Neural progenitor cell (in vitro differentiated cells): ENCODE results near the gene RPSA. TPM values are rescaled to one million over a fixed set of nuclear protein-coding genes. Genes with fewer than 3 reads are reported as not detected.

Experiments used
- DNase-seq: peaks from one replicate; pipeline ENCODE4 v3.0.0-alpha.2; 2016; ENCODE audit warnings: low spot score
- H2AFZ ChIP-seq: fragments of 200-600 bp; sonication (generic); replicated peaks from 2 replicates; pipeline ENCODE4 v1.6.1; 2016; ENCODE audit warnings: antibody characterized with exemption
- H3F3A ChIP-seq: fragments of 200-600 bp; sonication (generic); 2 replicates; pipeline ENCODE4 v1.6.1; 2016; ENCODE audit warnings: antibody characterized with exemption, low read depth
- H3K27ac ChIP-seq: fragments of 200-600 bp; sonication (generic); 2 replicates; pipeline ENCODE4 v1.5.1; 2016; ENCODE audit warnings: mild to moderate bottlenecking
- H3K27me3 ChIP-seq: fragments of 200-600 bp; sonication (generic); 2 replicates; pipeline ENCODE4 v1.6.1; 2016; ENCODE audit warnings: mild to moderate bottlenecking, moderate library complexity
- H3K36me3 ChIP-seq: fragments of 200-600 bp; sonication (generic); 2 replicates; pipeline ENCODE4 v1.5.1; 2016
- H3K4me1 ChIP-seq: fragments of 200-600 bp; sonication (generic); 2 replicates; pipeline ENCODE4 v1.6.1; 2016; ENCODE audit warnings: mixed run types
- H3K4me2 ChIP-seq: fragments of 200-600 bp; sonication (generic); 2 replicates; pipeline ENCODE4 v1.6.1; 2016
- H3K4me3 ChIP-seq: fragments of 200-600 bp; sonication (generic); 2 replicates; pipeline ENCODE4 v1.5.1; 2016
- H3K79me2 ChIP-seq: fragments of 200-600 bp; sonication (generic); 2 replicates; pipeline ENCODE4 v1.6.1; 2016; ENCODE audit warnings: low read depth
- H3K9ac ChIP-seq: fragments of 200-600 bp; sonication (generic); 2 replicates; pipeline ENCODE4 v1.6.1; 2016
- H3K9me3 ChIP-seq: fragments of 200-600 bp; sonication (generic); 2 replicates; pipeline ENCODE4 v1.5.1; 2016; ENCODE audit warnings: low read depth
- H4K20me1 ChIP-seq: fragments of 200-600 bp; sonication (generic); 2 replicates; pipeline ENCODE4 v1.6.1; 2016; ENCODE audit warnings: low read depth
- H3K27ac Mint-ChIP-seq: 3 replicates; pipeline ENCODE4 v1.8.0; 2021; ENCODE audit warnings: mixed read lengths
- H3K27me3 Mint-ChIP-seq: 2 replicates; pipeline ENCODE4 v1.8.0; 2022; ENCODE audit warnings: low read depth, mild to moderate bottlenecking, inconsistent platforms, moderate library complexity, mixed read lengths; ENCODE audit not compliant: insufficient read depth
- H3K36me3 Mint-ChIP-seq: 3 replicates; pipeline ENCODE4 v1.8.0; 2021; ENCODE audit warnings: mixed read lengths
- H3K4me1 Mint-ChIP-seq: 3 replicates; pipeline ENCODE4 v1.8.0; 2021; ENCODE audit warnings: mixed read lengths
- H3K4me3 Mint-ChIP-seq: 3 replicates; pipeline ENCODE4 v1.8.0; 2021; ENCODE audit warnings: mild to moderate bottlenecking, moderate library complexity, mixed read lengths
- H3K9me3 Mint-ChIP-seq: 3 replicates; pipeline ENCODE4 v1.8.0; 2020; ENCODE audit warnings: mixed read lengths
- EZH2 ChIP-seq: fragments of 200-600 bp; sonication (generic); IDR thresholded peaks from 2 replicates; pipeline ENCODE4 v1.6.1; 2017; ENCODE audit warnings: antibody characterized with exemption, mild to moderate bottlenecking, moderate library complexity
- EZH2phosphoT487 ChIP-seq: fragments of 200-600 bp; sonication (generic); IDR thresholded peaks from 2 replicates; pipeline ENCODE4 v1.6.1; 2017; ENCODE audit warnings: antibody characterized with exemption
- total RNA-seq: library from RNA; depleted of rRNA; stranded (reverse); fragments of >200 nt; gene quantifications from 2 replicates; pipeline ENCODE4 v1.2.3, GENCODE V29; 2015; ENCODE audit warnings: low replicate concordance
- TF ChIP-seq, protein P1 (sequence below): fragments of 200-600 bp; sonication (generic); IDR thresholded peaks from 2 replicates; pipeline ENCODE4 v1.5.1; 2017; ENCODE audit warnings: antibody characterized with exemption, mild to moderate bottlenecking

RPSA gene
- total RNA-seq, 1 donor from 2014 or later, result 2,504 TPM

DNA sequence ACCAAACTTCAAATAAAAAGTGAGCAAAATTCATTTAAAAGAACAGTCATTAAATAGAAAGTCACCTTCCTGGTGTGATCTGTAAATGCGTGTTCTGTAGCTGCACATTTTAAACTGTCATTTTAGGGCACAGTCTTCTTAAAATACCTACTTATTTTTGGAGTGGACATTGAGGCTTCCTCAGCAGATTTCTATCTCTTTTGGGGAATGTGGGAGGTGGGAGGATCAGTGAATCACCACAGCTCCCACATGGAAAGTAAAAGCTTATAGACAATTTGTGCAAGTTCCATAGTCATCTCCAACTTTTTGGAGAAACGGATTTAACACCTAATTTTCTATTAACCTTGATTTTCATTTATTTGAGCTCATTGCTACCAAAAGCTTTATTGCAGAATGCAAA, 39.9 kb downstream of the RPSA start:
- Histone ChIP-seq H3K4me3 (no peak overlapping the region), H3K27me3 (peaks cover 6% of the 10 kb centered on the region), H4K20me1 (no peaks in the 10 kb centered on the region), H3K79me2 (no peaks in the 10 kb centered on the region), H3K36me3 (no peaks in the 10 kb centered on the region), H3K4me1 (no peaks in the 10 kb centered on the region), H3K4me2 (no peak overlapping the region), H3K27ac (no peak overlapping the region), H3K9ac (no peak overlapping the region), H2AFZ (no peak overlapping the region), H3K9me3 (no peaks in the 10 kb centered on the region), H3F3A (no peaks in the 10 kb centered on the region)
- Mint-ChIP-seq H3K4me1 (no peaks in the 10 kb centered on the region), H3K27ac (no peak overlapping the region), H3K4me3 (no peak overlapping the region), H3K27me3 (peaks cover 3% of the 10 kb centered on the region), H3K36me3 (no peaks in the 10 kb centered on the region), H3K9me3 (no peaks in the 10 kb centered on the region)
- no peak for DNase-seq
- no peak for TF ChIP-seq EZH2phosphoT487
- TF ChIP-seq, protein P1, sequence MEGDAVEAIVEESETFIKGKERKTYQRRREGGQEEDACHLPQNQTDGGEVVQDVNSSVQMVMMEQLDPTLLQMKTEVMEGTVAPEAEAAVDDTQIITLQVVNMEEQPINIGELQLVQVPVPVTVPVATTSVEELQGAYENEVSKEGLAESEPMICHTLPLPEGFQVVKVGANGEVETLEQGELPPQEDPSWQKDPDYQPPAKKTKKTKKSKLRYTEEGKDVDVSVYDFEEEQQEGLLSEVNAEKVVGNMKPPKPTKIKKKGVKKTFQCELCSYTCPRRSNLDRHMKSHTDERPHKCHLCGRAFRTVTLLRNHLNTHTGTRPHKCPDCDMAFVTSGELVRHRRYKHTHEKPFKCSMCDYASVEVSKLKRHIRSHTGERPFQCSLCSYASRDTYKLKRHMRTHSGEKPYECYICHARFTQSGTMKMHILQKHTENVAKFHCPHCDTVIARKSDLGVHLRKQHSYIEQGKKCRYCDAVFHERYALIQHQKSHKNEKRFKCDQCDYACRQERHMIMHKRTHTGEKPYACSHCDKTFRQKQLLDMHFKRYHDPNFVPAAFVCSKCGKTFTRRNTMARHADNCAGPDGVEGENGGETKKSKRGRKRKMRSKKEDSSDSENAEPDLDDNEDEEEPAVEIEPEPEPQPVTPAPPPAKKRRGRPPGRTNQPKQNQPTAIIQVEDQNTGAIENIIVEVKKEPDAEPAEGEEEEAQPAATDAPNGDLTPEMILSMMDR, result no peak
- TF ChIP-seq EZH2, result no peak

DNA sequence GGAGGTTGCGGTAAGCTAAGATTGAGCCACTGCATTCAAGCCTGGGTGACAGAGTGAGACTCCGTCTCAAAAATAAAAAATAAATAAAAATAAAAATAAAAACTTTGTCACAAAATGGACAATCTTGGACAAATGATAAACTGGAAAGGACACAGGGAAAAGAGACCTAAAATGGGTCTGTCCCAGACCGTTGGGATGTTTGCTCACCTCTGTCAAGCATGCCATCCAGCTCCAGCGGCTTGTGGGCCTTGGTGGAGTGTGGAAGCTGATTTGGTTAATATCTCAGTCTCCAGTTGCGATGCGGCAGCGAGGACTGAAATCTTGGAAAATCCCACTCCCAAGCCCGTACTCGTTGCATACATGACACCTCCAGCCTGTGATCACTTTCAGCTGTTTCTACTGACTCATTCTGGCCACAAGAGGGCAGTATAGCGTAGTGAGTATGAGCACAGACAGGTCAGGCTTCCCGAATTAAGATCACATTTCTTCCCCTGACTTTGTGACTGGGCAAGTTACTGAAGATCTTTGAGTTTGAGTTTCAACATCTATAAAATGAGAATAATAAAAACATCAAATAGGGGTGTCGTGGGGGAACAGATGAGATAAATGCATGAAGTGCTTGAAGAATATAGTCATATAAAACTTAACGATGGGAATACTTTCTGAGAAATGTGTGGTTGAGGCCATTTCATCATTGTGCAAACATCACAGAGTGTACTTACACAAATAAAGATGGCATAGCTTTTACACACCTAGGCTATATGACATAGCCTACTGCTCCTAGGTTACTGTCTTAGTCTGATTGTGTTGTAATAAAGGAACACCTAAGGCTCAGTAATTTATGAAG, 41.3 kb downstream of the RPSA start:
- no peaks in the 10 kb centered on the region for H3K36me3 Mint-ChIP-seq
- no peaks in the 10 kb centered on the region for H3K4me1 Mint-ChIP-seq
- Histone ChIP-seq H3K27ac (no peak overlapping the region), H3F3A (no peaks in the 10 kb centered on the region), H3K36me3 (no peaks in the 10 kb centered on the region), H3K4me2 (no peak overlapping the region), H3K4me3 (no peak overlapping the region), H3K9ac (no peak overlapping the region), H3K79me2 (no peaks in the 10 kb centered on the region), H3K27me3 (peaks cover 6% of the 10 kb centered on the region), H2AFZ (no peak overlapping the region), H4K20me1 (no peaks in the 10 kb centered on the region), H3K4me1 (no peaks in the 10 kb centered on the region), H3K9me3 (no peaks in the 10 kb centered on the region)
- TF ChIP-seq EZH2phosphoT487, result no peak
- TF ChIP-seq, protein P1, result peak; percentile 90
- H3K9me3 Mint-ChIP-seq, result no peaks in the 10 kb centered on the region
- no peak overlapping the region for H3K4me3 Mint-ChIP-seq
- H3K27me3 Mint-ChIP-seq, result peaks cover 3% of the 10 kb centered on the region
- no peak overlapping the region for H3K27ac Mint-ChIP-seq
- DNase-seq, result peak; percentile 93

DNA sequence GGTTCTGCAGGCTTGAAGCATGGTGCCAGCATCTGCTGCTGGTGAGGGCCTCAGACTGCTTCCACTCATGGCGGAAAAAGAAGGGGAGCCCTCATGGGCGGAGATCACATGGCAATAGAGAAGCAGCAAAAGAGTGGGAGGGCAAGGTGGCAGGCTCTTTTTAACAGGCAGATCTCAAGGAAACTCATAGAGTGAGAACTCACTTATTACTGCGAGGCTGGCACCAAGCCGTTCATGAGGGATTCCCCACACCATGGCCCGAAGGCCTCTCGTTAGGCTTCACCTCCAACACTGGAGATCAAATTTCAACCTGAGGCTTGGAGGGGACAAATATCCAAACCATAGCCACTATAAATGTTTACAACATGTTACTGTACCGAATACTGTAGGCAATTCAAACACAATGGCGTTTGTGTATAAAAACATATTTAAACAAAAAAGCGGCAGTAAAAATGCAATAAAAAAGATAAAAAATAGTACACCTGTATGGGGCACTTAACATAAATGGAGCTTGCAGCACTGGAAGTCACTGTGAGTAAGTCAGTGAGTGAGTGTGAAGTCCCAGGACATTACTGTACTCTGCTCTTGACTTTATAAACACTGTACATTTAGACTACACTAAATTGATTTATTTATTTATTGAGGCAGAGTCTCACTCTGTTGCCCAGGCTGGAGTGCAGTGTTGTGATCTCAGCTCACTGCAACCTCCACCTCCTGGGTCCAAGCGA, 42.1 kb downstream of the RPSA start:
- Histone ChIP-seq H3K9ac (no peak overlapping the region), H3K4me1 (no peaks in the 10 kb centered on the region), H3K4me2 (no peak overlapping the region), H3F3A (no peaks in the 10 kb centered on the region), H3K27me3 (peaks cover 6% of the 10 kb centered on the region), H3K79me2 (no peaks in the 10 kb centered on the region), H3K27ac (no peak overlapping the region), H4K20me1 (no peaks in the 10 kb centered on the region), H3K9me3 (no peaks in the 10 kb centered on the region), H2AFZ (no peak overlapping the region), H3K36me3 (no peaks in the 10 kb centered on the region), H3K4me3 (no peak overlapping the region)
- H3K27me3 Mint-ChIP-seq, result peaks cover 3% of the 10 kb centered on the region
- H3K4me3 Mint-ChIP-seq, result no peak overlapping the region
- no peak for DNase-seq
- no peaks in the 10 kb centered on the region for H3K9me3 Mint-ChIP-seq
- no peaks in the 10 kb centered on the region for H3K36me3 Mint-ChIP-seq
- no peak for TF ChIP-seq EZH2phosphoT487
- no peak for TF ChIP-seq EZH2
- TF ChIP-seq, protein P1, result no peak
- H3K4me1 Mint-ChIP-seq, result no peaks in the 10 kb centered on the region
- H3K27ac Mint-ChIP-seq, result no peak overlapping the region
